HG03175 (cell line): ENCODE data around the gene MOB2.

Experiments used
- ATAC-seq: cut with Tn5 transposase; IDR thresholded peaks from one replicate; pipeline ENCODE4 v1.9.1; 2021; ENCODE audit warnings: mild to moderate bottlenecking, moderate library complexity; ENCODE audit not compliant: unreplicated experiment

The MOB2 gene

GRCh38 chr11:1459219-1459575 lies 27.4 kb downstream of the MOB2 start:
- no peak for ATAC-seq

GRCh38 chr11:1458340-1459218 lies 28.0 kb downstream of the MOB2 start:
- no peak for ATAC-seq

GRCh38 chr11:1457856-1458255 lies 28.7 kb downstream of the MOB2 start:
- ATAC-seq: no peak

GRCh38 chr11:1457326-1457680 lies 29.3 kb downstream of the MOB2 start:
- no peak for ATAC-seq

GRCh38 chr11:1456596-1457325 lies 29.8 kb downstream of the MOB2 start:
- no peak for ATAC-seq

DNA sequence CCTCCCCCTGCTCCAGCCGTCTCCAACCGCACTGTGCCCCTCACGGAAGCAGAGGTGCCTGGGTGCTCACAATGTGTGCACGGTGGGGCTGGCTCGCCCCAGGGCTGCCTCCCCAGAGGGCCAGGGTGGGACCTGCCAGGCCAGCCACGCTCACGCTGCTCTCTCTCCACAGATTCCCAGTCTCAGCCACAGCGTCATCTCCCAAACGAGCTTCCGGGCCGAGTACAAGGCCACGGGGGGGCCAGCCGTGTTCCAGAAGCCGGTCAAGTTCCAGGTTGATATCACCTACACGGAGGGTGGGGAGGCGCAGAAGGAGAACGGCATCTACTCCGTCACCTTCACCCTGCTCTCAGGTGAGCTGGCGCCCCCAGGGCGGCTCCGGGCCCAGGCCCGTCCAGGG lies 30.4 kb downstream of the MOB2 start:
- ATAC-seq: no peak

DNA sequence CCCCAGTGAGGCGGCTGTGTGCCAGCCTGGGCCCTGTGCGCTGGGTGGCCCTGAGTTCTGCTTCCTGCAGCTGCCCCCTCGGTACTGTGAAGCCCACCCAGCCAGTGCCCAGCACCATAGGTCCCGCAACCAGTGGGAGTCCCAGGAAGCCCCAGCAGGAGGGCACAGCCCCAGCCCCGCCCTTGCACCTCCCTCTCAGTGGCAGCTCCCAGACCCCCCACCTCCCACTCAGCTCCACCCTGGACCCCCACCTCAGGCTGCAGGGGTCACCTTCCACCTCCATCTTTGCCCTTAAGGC lies 30.9 kb downstream of the MOB2 start:
- ATAC-seq: no peak

GRCh38 chr11:1455032-1455762 lies 31.4 kb downstream of the MOB2 start:
- no peak for ATAC-seq

DNA sequence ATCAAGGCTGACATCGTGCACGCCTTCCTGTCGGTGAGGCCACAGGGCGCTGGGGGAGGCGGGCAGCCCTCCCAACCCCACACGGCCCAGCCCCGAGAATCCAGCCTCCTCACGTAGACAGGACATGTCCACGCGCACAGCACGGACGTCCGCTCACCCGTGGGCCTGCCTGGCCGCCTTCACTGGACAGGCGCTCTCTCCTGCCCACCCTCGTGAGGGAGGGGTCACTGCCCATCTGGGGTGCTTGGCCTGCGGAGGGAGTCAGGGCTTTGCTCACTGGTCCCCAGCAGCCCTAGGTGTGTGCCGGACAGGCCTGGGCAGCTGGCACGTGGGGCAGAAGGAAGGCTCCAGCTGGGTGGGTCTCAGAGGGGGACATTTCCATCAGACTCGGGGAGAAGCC lies 32.0 kb downstream of the MOB2 start:
- no peak for ATAC-seq

DNA sequence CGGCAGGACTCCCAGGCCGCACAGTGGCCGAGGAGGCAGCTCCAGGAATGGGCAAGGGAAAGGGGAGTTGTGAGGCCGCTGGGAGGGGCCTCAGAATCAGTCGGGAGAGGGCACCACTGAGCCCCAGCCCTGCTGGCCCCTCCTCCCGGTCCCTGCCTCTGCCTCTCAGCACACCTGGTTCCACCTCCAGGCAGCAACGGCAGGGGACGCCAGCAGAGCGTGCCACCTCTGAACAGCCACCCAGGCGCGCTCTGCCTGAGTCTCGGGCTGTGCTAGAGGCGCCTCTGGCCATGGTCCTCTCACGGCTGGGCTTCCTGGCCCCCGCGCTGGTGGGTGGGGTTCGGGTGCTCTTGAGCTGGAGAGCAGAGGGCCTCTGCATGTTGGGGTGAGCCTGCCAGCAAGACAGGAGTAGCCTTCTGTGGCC lies 33.0 kb downstream of the MOB2 start:
- peak; percentile 58 for ATAC-seq

- no peak for ATAC-seq
Observed at GRCh38 chr11:1452744-1453143, 33.8 kb downstream of the MOB2 start.

DNA sequence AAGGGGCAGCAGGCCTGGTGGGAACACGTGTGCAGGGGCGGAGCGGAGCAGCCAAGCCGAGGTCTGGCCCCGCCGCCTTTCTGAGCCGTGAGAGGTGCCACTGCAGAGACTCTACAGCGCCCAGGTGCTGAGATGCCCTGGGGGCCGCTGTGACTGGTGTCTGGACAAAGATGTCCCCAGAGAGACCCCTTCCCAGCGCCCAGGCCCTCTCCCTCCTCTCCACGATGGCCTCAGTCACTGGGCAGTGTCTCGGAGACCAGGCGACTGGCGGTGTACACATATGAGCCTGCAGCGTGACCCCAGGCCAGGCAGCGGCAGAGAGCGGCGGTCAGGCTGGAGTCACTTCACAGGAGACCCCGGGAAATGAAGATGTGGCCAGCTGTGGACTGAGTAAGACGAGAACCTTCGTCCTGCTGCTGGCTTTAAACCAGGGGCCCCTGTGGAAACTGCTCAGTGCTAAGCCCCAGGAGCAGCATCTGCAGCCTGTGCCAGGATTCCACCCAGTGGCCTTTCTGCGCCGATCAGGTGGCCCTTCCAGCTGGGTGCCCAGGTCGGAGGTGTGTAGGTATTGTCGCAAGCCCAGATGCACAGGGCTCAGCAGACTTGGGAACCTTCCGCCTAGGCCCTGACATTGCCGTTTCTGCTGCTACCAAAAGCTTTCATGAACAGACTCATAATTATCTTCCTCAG lies 34.7 kb downstream of the MOB2 start:
- no peak for ATAC-seq

DNA sequence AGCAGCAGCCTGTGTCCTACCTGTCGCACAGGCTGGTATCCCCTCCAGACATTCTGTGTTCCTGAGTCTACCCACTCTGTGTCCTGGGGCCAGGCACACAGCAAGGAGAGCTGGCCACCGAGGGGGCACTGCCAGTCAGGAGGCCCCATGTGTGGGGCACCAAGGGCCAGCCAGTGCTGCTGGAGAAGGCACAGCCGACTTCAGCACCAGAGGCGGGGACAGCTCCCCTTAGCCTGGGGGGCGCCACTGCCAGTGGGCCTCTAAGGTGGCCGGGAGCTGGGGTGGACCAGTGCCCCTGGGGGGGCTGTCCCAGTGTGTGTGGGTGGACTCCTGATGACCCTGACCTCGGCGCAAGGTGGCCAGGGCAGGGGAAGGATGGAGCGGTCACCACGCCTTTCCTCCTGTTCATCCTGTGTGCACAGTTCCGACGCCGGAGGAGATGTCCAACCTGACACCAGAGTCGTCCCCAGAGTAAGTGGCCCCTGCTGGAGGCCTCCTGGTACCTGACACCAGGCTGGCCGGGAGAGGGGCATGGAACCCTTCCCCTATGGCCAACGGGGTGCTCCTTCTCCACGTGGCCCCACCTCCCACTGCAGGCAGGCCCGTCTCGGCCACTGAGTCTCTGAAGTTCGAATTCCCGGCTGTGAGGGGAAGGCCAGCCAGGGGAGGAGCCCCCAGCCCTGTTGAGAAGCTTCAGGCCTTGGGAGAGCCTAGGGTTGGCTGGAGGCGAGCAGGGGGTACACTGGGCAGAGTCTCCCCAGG lies 35.4 kb downstream of the MOB2 start:
- ATAC-seq: no peak

DNA sequence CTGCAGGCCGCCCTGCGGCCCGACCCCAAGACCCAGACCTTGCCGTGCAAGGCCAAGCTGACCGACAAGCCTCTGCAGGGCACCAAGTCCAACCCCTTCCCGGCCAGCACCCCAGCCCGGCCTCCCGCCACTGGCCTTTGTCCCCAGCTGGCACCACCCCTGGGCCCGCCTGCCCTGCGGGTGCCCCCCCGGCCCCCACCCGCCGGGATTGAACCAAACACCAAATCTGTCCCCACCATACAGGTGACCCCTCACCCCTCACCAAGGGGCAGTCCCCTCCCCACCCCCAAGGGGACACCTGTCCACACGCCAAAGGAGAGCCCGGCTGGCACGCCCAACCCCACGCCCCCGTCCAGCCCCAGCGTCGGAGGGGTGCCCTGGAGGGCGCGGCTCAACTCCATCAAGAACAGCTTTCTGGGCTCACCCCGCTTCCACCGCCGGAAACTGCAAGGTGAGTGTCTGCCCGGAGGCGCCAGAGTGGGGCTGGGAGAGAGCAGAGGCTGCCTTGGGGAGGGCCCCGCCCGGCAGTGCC lies 36.2 kb downstream of the MOB2 start:
- no peak for ATAC-seq

DNA sequence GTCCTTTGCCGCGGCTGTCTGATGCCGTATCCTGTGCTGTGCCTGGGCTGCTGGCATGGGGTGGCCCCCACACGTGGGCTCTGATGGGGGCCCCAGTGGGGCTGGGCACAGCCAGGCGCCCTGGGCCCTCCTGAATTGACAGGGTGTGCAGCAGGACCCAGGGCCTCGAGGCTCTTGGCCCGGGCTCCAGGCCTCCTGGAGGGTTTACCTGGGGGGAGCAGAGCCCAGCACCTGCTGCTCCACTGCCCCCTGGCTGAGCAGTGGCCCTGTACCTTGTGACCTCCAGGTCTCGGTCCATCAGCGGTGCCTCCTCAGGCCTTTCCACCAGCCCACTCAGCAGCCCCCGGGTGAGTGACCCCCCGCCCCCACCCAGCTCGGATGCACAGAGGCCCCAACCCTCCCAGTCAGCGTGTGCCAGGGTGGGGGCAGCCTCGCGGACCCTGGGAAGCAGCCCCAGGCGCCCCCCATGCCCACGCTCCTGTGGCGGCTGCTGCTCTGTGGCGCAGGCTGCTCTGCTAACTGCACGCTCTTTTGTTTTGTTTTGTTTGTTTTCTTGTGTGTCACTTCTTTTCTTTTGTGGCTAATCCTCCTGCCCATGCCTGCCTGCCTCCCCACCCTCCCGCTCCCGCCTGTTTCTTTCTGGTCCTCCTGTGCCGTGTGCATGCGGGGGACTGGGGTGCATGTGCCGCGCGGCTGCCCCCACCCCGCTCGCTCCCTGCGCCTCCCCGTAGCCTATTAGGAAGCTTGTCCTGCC lies 36.9 kb downstream of the MOB2 start:
- no peak for ATAC-seq

- ATAC-seq: no peak
Observed at GRCh38 chr11:1448882-1449281, 37.7 kb downstream of the MOB2 start.

DNA sequence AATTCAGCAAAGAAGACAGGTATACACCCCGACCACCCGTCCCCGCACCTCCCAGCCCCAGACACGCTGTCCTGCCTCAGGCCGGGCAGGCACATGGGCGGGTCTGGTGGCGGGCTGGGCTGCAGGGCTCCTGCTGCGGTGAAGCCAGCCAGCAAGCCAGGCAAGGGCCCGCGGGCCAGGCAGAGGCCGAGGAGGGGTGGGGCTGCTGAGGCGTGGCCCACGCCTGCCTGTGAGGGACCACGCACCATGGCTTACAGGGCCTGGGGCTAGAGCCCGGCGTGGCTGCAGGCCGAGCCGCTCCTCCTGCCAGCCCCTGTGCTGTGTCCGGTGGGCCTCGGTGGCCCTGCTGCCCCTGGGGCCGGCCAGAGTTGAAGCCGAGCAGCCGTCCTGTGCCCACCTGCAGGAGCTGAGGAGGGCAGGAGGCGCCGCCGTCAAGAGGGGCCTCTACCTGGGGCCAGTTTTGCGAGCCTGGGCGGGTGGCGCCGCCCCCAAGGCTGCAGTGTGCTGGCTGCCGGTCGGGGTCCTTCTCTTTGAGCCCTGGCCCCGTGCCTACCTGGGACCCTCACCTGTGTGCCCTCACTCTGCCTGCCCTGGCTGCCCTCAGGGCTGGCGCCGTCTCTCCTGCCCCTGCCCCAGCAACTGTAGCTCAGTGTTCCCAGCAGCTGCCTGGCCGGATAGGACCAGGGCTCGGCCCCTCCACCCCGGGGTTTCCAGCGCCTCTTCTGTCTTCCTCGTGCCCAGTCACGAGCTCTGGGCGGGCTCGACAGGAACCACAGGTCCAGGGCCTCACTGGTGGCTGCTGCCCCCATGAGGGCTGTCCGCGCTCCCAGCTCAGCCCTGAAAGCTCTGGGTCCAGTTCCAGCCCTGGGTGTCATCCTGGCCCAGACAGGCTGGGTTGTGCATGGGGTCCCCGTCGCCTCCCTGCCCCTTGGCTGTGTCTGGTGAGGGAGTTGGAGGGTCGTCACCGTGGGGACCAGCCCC lies 38.4 kb downstream of the MOB2 start:
- no peak for ATAC-seq

DNA sequence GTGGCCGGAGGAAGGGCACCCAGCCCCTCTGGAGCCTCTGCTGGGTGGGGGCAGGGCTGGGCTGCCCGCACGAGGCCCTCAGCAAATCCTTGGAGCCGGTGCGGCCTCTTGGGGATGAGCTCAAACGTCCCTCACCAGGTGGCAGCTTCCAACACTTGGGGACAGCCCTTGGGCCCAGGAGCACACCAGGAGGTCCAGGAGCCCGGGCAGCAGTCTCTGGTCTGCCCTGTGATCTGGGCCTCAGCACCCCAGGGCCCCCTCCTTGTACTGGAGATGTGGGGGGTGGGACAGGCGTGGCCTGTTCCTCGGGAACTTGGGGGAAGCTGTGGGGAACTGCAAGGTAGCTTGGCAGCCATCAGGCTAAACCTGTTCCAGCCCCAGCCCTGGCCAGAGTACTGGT lies 40.0 kb downstream of the MOB2 start:
- no peak for ATAC-seq
